HFF-Myc (cell line): ENCODE results near the gene DIRAS1.
"Not testable (repeated sequence)": the region's sequence is repeated elsewhere in the genome, so short reads cannot be mapped to it uniquely, and the experiment has no call there.

Source experiments
- DNase-seq: peaks from one replicate; pipeline ENCODE4 v3.0.0-alpha.2; 2011; ENCODE audit warnings: low read depth; ENCODE audit errors: extremely low read depth
- H3K4me3 ChIP-seq: replicated peaks from 2 replicates; pipeline ENCODE4 v1.5.1; 2011; ENCODE audit warnings: low read depth, mild to moderate bottlenecking, control low read depth, low read length
- TF ChIP-seq, protein P1 (sequence below): IDR thresholded peaks from 2 replicates; pipeline ENCODE4 v1.5.1; 2012; ENCODE audit warnings: mild to moderate bottlenecking, low read depth, low read length, control low read depth; ENCODE audit errors: missing control alignments

Gene DIRAS1

DNA sequence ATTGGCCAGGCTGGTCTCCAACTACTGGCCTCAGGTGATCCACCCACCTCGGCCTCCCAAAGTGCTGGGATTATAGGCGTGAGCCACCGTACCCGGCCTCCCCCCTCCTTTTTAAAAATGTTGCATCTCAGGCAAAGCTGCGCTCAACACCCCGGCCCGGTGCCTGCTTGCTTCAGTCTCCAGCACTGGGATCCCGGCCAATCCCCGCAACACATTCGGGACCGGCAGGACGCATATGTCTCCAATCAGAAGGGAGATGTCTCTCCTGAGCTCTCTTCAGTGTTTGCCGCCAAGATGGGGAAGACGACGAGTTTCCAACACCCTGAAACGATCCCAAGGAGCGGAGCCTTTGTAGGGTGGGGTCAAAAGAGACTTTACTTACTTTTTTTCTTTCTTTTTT is 34.8 kb downstream of the DIRAS1 start:
- TF ChIP-seq, protein P1, sequence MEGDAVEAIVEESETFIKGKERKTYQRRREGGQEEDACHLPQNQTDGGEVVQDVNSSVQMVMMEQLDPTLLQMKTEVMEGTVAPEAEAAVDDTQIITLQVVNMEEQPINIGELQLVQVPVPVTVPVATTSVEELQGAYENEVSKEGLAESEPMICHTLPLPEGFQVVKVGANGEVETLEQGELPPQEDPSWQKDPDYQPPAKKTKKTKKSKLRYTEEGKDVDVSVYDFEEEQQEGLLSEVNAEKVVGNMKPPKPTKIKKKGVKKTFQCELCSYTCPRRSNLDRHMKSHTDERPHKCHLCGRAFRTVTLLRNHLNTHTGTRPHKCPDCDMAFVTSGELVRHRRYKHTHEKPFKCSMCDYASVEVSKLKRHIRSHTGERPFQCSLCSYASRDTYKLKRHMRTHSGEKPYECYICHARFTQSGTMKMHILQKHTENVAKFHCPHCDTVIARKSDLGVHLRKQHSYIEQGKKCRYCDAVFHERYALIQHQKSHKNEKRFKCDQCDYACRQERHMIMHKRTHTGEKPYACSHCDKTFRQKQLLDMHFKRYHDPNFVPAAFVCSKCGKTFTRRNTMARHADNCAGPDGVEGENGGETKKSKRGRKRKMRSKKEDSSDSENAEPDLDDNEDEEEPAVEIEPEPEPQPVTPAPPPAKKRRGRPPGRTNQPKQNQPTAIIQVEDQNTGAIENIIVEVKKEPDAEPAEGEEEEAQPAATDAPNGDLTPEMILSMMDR: no peak

DNA sequence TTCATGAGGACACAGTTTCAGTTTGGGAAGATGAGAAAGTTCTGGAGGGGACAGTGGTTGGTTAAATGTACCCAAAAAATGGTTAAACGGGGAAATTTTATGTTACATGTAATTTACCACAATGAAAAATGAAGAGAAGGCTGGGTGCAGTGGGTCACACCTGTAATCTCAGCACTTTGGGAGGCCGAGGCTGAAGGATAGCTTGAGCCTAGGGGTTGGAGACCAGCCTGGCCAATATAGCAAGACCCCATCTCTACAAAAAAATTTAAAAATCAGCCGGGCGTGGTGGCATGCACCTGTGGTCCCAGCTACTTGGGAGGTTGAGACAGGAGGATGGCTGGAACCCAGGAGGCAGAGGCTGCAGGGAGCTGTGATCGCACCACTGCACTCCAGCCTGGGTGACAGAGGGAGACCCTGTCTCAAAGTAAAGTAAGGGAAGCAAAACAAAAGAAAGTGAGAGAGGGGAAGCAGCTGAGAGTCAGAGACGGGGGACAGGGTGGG is 35.9 kb downstream of the DIRAS1 start:
- no peak for DNase-seq
- TF ChIP-seq, protein P1: no peak
- H3K4me3 ChIP-seq: no peak overlapping the region

More for the DNA sequence above, 34.8 kb downstream of the DIRAS1 start:
- no peak for DNase-seq
- H3K4me3 ChIP-seq: no peak overlapping the region

DNA sequence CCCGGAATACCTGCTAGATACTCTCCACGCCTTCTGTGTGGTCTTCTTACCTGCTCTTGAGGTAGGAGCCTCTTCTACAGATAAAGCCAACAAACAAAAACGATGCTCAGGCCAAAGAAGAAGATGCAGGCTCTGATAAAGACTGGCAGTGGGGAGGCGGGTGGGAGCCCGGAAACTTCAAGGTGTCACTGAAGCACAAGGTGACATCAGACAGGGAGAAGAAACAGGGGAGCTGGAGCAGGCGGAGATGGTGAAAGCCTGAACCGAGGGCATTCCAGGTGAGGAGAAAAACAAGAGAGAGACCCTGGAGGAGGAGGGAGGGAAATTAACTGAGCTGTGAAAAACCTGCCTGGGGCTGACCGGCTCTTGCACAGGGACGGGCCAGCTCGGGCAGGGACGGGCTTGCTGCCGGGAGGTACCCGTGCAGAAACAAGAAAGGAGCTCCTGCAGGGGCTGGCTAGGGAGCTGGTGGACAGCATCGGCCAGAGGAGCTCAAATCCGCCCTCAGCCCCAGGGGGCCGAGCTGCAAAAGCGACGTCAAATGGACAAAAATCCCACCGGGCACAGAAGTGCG is 37.7 kb downstream of the DIRAS1 start:
- H3K4me3 ChIP-seq: no peak overlapping the region
- no peak for DNase-seq
- TF ChIP-seq, protein P1: no peak

DNA sequence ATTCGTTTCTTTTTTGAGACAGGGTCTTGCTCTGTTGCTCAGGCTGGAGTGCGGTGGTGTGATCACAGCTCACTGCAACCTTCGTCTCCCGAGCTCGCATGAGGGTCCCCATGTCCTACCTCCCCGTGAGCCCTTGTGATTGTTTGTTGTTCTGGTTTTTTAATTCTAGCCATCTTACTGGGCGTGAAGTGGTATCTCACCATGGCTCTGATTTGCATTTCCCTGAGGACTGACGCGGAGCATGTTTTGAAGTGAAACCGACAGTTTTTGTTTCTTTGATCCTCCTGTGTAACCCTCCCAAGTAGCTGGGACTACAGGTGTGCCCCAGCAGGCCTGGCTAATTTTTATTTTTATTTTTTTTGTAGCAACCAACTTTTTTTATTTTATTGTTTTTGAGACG is 40.4 kb downstream of the DIRAS1 start:
- no peak for DNase-seq
- no peak overlapping the region for H3K4me3 ChIP-seq
- TF ChIP-seq, protein P1: no peak

DNA sequence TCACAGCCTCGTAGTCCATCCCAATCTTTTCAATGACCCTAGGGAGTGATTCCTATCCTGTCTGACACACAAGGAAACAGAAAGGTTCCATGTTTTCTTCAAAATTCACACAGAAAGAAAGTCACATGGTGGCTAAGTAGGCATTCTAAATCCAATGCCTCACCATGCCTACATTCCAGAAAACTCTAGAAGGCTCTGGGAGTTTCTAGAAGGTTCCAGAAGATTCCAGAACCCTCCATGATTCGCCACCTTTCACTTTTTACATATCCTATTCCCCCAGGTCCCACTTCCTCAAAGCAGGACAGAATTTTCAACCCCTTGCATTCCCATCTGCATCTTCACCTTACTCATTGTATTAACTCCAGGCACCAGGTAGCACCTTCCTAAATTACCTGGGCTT is 41.7 kb downstream of the DIRAS1 start:
- TF ChIP-seq, protein P1: no peak
- H3K4me3 ChIP-seq: no peak overlapping the region
- no peak for DNase-seq

DNA sequence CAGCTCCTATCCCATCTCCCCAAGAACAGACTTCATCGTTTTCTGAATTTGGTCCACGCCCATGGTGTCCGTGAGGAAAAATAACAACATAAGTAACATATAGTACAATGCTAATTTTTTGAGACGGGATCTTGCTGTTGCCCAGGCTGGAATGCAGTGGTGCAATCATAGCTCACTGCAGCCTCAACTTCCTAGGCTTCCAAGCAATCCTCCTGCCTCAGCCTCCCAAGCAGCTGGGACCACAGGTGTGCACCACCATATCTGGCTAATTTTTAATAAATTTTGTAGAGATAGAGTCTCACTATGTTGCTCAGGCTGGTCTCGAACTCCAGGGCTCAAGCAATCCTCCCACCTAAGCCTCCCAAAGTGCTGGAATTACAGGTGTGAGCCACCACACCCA is 42.2 kb downstream of the DIRAS1 start:
- not testable (repeated sequence) for DNase-seq

DNA sequence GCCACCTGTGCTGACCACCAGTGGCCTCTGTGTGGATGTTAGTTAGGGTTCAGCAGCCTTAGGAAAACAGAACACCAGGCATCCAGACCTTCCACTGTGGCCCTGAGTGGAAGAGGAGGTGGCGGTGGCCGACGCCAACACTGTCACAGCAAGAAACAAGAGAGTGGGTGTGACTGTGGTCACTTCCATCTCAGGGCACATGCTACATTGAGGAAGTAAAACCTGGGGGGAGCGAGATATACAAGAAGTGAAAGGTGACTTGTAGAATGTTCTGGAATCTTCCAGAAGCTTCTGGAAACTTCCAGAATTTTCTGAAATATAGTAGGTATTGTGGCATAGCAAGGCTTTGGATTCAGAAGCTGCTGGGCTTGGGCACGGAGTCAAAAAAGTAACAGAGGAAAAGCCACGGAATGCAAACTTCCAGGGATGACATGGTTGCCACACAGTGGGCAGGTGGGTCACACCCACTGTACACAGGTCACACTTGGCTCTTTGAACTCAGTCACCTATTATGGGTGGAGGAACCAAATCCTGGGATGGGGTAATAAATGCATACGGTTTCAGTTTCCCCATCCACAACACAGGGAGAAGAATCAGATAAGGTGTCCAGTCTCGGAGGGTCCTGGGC is 43.0 kb downstream of the DIRAS1 start:
- no peak for DNase-seq
- TF ChIP-seq, protein P1: no peak
- no peak overlapping the region for H3K4me3 ChIP-seq

More for the DNA sequence above, 42.2 kb downstream of the DIRAS1 start:
- not testable (repeated sequence) for H3K4me3 ChIP-seq
